ENCODE measurements around the gene WNT3.

WNT3 gene

GRCh38 chr17:46727572-46728348 lies 90.7 kb downstream of the WNT3 start:
- no peak for DNase-seq

GRCh38 chr17:46726206-46726605 lies 92.3 kb downstream of the WNT3 start:
- DNase-seq = no peak

- DNase-seq = no peak
These were observed 95.7 kb downstream of the WNT3 start for GRCh38 chr17:46722662-46723285.

DNA sequence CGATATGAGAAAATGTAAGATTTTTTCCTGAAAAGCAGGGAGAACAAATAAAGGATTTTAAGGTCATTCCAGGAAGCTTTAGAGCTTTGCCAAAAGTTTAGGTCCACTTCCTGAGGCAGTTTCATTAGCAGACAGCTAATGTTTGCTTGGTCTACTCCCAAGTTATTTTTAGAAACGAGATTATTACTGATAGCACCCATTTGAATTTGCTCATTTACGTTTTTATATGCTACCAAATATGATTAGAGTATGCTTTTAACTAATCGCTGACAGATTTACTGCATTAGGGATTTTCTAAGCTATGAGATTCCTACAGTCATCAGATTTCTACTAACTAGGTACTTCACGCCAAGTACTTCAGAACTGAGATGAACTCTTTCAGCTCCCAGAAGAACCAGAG lies 98.1 kb downstream of the WNT3 start:
- DNase-seq = no peak

DNA sequence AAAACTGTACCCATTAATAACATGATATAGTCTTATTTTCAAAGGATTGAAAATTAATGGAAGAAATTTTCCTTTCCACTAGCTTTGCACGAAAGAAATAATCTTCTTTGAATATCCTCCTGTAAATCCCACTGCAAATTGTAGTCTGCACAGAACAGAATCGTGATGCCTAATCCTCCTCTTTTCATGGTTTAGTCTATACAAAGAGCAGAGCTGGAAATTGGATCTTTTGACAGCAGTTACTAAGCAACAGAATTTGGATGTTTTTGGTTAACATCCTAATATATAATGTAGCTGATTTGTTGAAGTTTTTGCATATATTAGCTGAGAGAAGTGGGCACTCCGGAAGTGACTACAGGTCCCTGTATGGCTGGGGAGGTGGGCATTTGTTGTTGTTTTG lies 98.6 kb downstream of the WNT3 start:
- no peak for DNase-seq

DNA sequence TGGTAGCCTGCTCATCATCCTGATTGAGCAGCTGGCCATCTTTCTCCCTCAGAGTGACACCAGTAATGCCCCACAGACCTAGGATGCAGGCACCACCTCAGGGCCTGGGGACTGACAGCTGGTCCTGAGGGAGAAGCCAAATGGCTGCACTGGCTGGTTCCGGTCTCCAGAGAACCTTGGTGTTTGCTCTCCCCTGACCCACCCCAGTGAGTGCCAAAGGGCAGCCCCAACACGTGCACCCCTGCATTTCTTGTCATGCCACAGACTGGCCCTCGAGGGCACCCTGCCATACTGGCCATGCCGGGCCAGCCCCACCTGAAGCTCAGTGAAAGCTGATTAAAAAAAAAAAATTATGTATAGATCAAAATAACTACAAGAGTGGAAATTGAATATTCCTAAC lies 100.5 kb downstream of the WNT3 start:
- DNase-seq = no peak
